HCT116 (cell line): Measurements from ENCODE around the gene SLC38A3. TPM values are rescaled to one million over a fixed set of nuclear protein-coding genes. Genes with fewer than 3 reads are reported as not detected.

ENCODE experiments used
- ATAC-seq: fragments of 200-7000 bp; cut with Tn5 transposase; 2 replicates; pipeline ENCODE4 v1.9.1; 2020; ENCODE audit warnings: mild to moderate bottlenecking, moderate library complexity
- BruUV-seq: library from RNA; stranded (reverse); fragments of 400-500 nt; replicated peaks from 2 replicates; lab custom pipeline; 2021; lab: Mats Ljungman, UMichigan
- CTCF ChIA-PET: fragments of 300-600 bp; sonication (Branson Sonifier 250); formaldehyde crosslinking; loops from one replicate; lab custom pipeline; 2021; ENCODE audit warnings: antibody characterized with exemption; lab: Charles Lee
- POLR2A ChIA-PET: fragments of 300-600, 350-600 bp; sonication (Branson Sonifier 250); formaldehyde crosslinking; loops from one replicate; lab custom pipeline; 2021; ENCODE audit warnings: antibody characterized with exemption; lab: Charles Lee
- RAD21 ChIA-PET, 2 experiments: fragments of 300-600 bp; sonication (Branson Sonifier 250); formaldehyde crosslinking; loops; one replicate each; lab custom pipeline; 2023; ENCODE audit warnings: low total read pairs in 2 of 2; ENCODE audit not compliant: uncharacterized antibody in 2 of 2, unreplicated experiment in 2 of 2, low non-redundant PET in 1 of 2; lab: Charles Lee
- DNase-seq: peaks from one replicate; pipeline ENCODE4 v3.0.0-alpha.2; 2010; ENCODE audit warnings: low read depth, low spot score
- H2AFZ ChIP-seq: fragments of 200-600 bp; shearing (Covaris generic), sonication (generic); 2 replicates; pipeline ENCODE4 v1.6.1; 2017; ENCODE audit warnings: low read depth, mixed run types, mixed read lengths, antibody characterized with exemption, low read length; ENCODE audit not compliant: poor library complexity, severe bottlenecking
- H3K27ac ChIP-seq: 2 replicates; pipeline ENCODE4 v1.5.1; 2012; ENCODE audit warnings: low read depth, low read length
- H3K27me3 ChIP-seq: fragments of 200-600 bp; sonication (generic); 2 replicates; pipeline ENCODE4 v1.6.1; 2016; ENCODE audit warnings: mixed run types, low read length, mixed read lengths; ENCODE audit not compliant: insufficient read depth
- H3K36me3 ChIP-seq, 2 experiments: fragments of 200-500 bp in 1 of 2; fragments of 200-600 bp in 1 of 2; sonication (Bioruptor generic) in 1 of 2; sonication (generic) in 1 of 2; 2 replicates each; pipeline versions ENCODE4 v1.5.1 to v1.6.1; 2014 to 2016; ENCODE audit warnings: low read length in 2 of 2, inconsistent platforms in 1 of 2, mixed read lengths in 1 of 2, mixed run types in 1 of 2; ENCODE audit not compliant: insufficient read depth in 2 of 2, control insufficient read depth in 1 of 2
- H3K4me1 ChIP-seq, 2 experiments: fragments of 200-600 bp in 1 of 2; sonication (generic) in 1 of 2; 2 replicates each; pipeline versions ENCODE4 v1.5.1 to v1.6.1; 2012 to 2017; ENCODE audit warnings: low read length in 2 of 2, inconsistent platforms in 1 of 2, mild to moderate bottlenecking in 1 of 2, mixed read lengths in 1 of 2, mixed run types in 1 of 2, moderate library complexity in 1 of 2; ENCODE audit not compliant: insufficient read depth in 2 of 2, control insufficient read depth in 1 of 2
- H3K4me2 ChIP-seq: fragments of 200-600 bp; sonication (generic); 2 replicates; pipeline ENCODE4 v1.6.1; 2017; ENCODE audit warnings: mixed run types, low read length, mixed read lengths
- H3K4me3 ChIP-seq, 2 experiments: fragments of 200-600 bp in 1 of 2; sonication (generic) in 1 of 2; replicated peaks in 1 of 2; 2 replicates each; pipeline ENCODE4 v1.5.1; 2011 to 2016; ENCODE audit warnings: low read length in 2 of 2, control low read depth in 1 of 2, low read depth in 1 of 2, mild to moderate bottlenecking in 1 of 2, mixed read lengths in 1 of 2, mixed run types in 1 of 2
- H3K79me2 ChIP-seq: fragments of 200-600 bp; sonication (generic); 2 replicates; pipeline ENCODE4 v1.6.1; 2017; ENCODE audit warnings: mild to moderate bottlenecking, mixed run types, low read length, moderate library complexity, mixed read lengths; ENCODE audit not compliant: insufficient read depth
- H3K9ac ChIP-seq: fragments of 200-600 bp; sonication (generic); 2 replicates; pipeline ENCODE4 v1.6.1; 2016; ENCODE audit warnings: low read length, mixed read lengths
- H3K9me2 ChIP-seq: fragments of 200-600 bp; sonication (generic), shearing (Covaris generic); 2 replicates; pipeline ENCODE4 v1.6.1; 2017; ENCODE audit warnings: mixed run types, mild to moderate bottlenecking, moderate library complexity; ENCODE audit not compliant: insufficient read depth
- H3K9me3 ChIP-seq, 2 experiments: fragments of 200-500 bp in 1 of 2; fragments of 200-600 bp in 1 of 2; sonication (Bioruptor generic) in 1 of 2; sonication (generic) in 1 of 2; 2 replicates each; pipeline ENCODE4 v1.6.1; 2014 to 2017; ENCODE audit warnings: low read length in 2 of 2, mixed read lengths in 2 of 2, inconsistent platforms in 1 of 2, low read depth in 1 of 2, mild to moderate bottlenecking in 1 of 2, mixed run types in 1 of 2, moderate library complexity in 1 of 2; ENCODE audit not compliant: control insufficient read depth in 1 of 2, insufficient read depth in 1 of 2
- H4K20me1 ChIP-seq: fragments of 200-600 bp; sonication (generic), shearing (Covaris generic); 2 replicates; pipeline ENCODE4 v1.6.1; 2017; ENCODE audit warnings: mixed run types, mild to moderate bottlenecking, moderate library complexity; ENCODE audit not compliant: insufficient read depth
- CBX3 ChIP-seq: IDR thresholded peaks from 2 replicates; pipeline ENCODE4 v1.6.1; 2012; ENCODE audit warnings: low read depth
- CEBPB ChIP-seq: IDR thresholded peaks from 2 replicates; pipeline ENCODE4 v1.6.1; 2012; ENCODE audit warnings: low read depth
- EGR1 ChIP-seq: IDR thresholded peaks from 2 replicates; pipeline ENCODE4 v1.6.1; 2012; ENCODE audit warnings: low read depth
- ELF1 ChIP-seq: IDR thresholded peaks from 2 replicates; pipeline ENCODE4 v1.6.1; 2012; ENCODE audit warnings: low read depth, borderline replicate concordance
- EZH2 ChIP-seq: fragments of 200-600 bp; sonication (generic); IDR thresholded peaks from 2 replicates; pipeline ENCODE4 v1.6.1; 2017; ENCODE audit warnings: antibody characterized with exemption, mixed run types
- EZH2phosphoT487 ChIP-seq: fragments of 200-600 bp; IDR thresholded peaks from 2 replicates; pipeline ENCODE4 v1.6.1; 2018; ENCODE audit warnings: antibody characterized with exemption, borderline replicate concordance
- FOSL1 ChIP-seq: IDR thresholded peaks from 2 replicates; pipeline ENCODE4 v1.6.1; 2012; ENCODE audit warnings: low read depth
- JUND ChIP-seq: IDR thresholded peaks from 2 replicates; pipeline ENCODE4 v1.6.1; 2012
- POLR2A ChIP-seq: IDR thresholded peaks from 2 replicates; pipeline ENCODE4 v1.7.0; 2011; ENCODE audit warnings: borderline replicate concordance; ENCODE audit not compliant: insufficient read depth, insufficient read length; ENCODE audit errors: extremely low read depth
- RAD21 ChIP-seq: IDR thresholded peaks from 2 replicates; pipeline ENCODE4 v1.6.1; 2012; ENCODE audit warnings: low read depth, mild to moderate bottlenecking
- SP1 ChIP-seq: IDR thresholded peaks from 2 replicates; pipeline ENCODE4 v1.6.1; 2012; ENCODE audit warnings: low read depth
- SRF ChIP-seq: IDR thresholded peaks from 2 replicates; pipeline ENCODE4 v1.6.1; 2012; ENCODE audit warnings: low read depth
- TCF7L2 ChIP-seq: IDR thresholded peaks from 2 replicates; pipeline ENCODE4 v1.7.0; 2011; ENCODE audit warnings: borderline replicate concordance, inconsistent platforms; ENCODE audit not compliant: insufficient read depth, insufficient read length; ENCODE audit errors: extremely low read depth
- YY1 ChIP-seq: IDR thresholded peaks from 2 replicates; pipeline ENCODE4 v1.6.1; 2011; ENCODE audit warnings: low read length, low read depth, moderate library complexity, mild to moderate bottlenecking; ENCODE audit not compliant: insufficient replicate concordance; ENCODE audit errors: extremely low read depth
- ZNF274 ChIP-seq: fragments of 200-500 bp; sonication (Bioruptor generic); IDR thresholded peaks from 2 replicates; pipeline ENCODE4 v1.6.1; 2014; ENCODE audit warnings: mild to moderate bottlenecking, low read depth, low read length, inconsistent platforms
- intact Hi-C: fragments of 100-400 bp; cut with micrococcal nuclease; formaldehyde crosslinking; loops from 2 replicates; pipeline ENCODE4 v1.10.0; 2022
- total RNA-seq: library from RNA; stranded (reverse); gene quantifications from one replicate; pipeline ENCODE4 v1.2.1, GENCODE V29; 2021; ENCODE audit not compliant: unreplicated experiment
- TF ChIP-seq, protein P1 (sequence below): IDR thresholded peaks from 2 replicates; pipeline ENCODE4 v1.6.1; 2011; ENCODE audit warnings: mild to moderate bottlenecking, low read length, moderate library complexity; ENCODE audit not compliant: insufficient replicate concordance; ENCODE audit errors: extremely low read depth
- TF ChIP-seq, protein P2 (sequence below): IDR thresholded peaks from 2 replicates; pipeline ENCODE4 v1.6.1; 2012
- TF ChIP-seq, protein P3 (sequence below): IDR thresholded peaks from 2 replicates; pipeline ENCODE4 v1.6.1; 2012
- TF ChIP-seq, protein P4 (sequence below): IDR thresholded peaks from 2 replicates; pipeline ENCODE4 v1.6.1; 2012; ENCODE audit warnings: low read depth

The SLC38A3 gene
- total RNA-seq, 1 experiment from 2014 or later, result 3.1 TPM

DNA sequence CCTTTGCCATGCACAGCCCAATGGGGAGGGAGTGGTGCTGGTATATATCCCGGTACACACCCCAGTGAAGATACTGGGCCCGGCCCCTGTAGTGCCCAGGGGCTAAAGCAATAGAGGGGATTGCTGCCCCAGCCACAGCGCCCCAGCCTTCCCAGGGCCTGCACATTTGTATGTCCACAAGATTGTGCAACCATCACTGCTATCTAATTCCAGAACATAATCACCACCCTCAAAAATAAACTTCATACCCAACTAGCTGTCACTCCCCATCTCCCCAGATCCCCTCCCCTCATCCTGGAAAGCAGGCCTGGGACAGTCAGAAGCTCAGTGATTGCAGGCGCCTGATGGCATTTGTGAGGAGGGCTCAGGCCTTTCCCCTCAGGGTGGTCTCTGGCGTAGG lies 44.4 kb downstream of the SLC38A3 start:
- ATAC-seq, result no peak
- no TSS peak for BruUV-seq
- Histone ChIP-seq H2AFZ (no peak overlapping the region), H3K27me3 (no peaks in the 10 kb centered on the region), H3K9me3 (no peaks in the 10 kb centered on the region), H3K9ac (peak overlapping the region; percentile 20; the same call in 1 of the 2 replicates), H3K4me1 (peaks cover 36 to 92% of the 10 kb centered on the region in 2 experiments), H3K36me3 (peaks cover 0 to 3% of the 10 kb centered on the region in 2 experiments; a peak in 2 of 4 replicates), H3K9me2 (no peaks in the 10 kb centered on the region)
- POLR2A ChIA-PET, result interaction anchor here (1.1 to 3.0 kb wide), 2 partner anchors 10 to 14 kb away, joined by 3 to 12 read pairs; partner anchors contain the start of gene GNAI2
- TF ChIP-seq CBX3, result no peak
- TF ChIP-seq, protein P1, sequence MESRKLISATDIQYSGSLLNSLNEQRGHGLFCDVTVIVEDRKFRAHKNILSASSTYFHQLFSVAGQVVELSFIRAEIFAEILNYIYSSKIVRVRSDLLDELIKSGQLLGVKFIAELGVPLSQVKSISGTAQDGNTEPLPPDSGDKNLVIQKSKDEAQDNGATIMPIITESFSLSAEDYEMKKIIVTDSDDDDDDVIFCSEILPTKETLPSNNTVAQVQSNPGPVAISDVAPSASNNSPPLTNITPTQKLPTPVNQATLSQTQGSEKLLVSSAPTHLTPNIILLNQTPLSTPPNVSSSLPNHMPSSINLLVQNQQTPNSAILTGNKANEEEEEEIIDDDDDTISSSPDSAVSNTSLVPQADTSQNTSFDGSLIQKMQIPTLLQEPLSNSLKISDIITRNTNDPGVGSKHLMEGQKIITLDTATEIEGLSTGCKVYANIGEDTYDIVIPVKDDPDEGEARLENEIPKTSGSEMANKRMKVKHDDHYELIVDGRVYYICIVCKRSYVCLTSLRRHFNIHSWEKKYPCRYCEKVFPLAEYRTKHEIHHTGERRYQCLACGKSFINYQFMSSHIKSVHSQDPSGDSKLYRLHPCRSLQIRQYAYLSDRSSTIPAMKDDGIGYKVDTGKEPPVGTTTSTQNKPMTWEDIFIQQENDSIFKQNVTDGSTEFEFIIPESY, result no peak
- TF ChIP-seq, protein P2, sequence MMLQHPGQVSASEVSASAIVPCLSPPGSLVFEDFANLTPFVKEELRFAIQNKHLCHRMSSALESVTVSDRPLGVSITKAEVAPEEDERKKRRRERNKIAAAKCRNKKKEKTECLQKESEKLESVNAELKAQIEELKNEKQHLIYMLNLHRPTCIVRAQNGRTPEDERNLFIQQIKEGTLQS, result no peak
- TF ChIP-seq, protein P3, sequence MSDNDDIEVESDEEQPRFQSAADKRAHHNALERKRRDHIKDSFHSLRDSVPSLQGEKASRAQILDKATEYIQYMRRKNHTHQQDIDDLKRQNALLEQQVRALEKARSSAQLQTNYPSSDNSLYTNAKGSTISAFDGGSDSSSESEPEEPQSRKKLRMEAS, result no peak
- no peak for TF ChIP-seq TCF7L2
- TF ChIP-seq YY1, result no peak
- TF ChIP-seq, protein P4, sequence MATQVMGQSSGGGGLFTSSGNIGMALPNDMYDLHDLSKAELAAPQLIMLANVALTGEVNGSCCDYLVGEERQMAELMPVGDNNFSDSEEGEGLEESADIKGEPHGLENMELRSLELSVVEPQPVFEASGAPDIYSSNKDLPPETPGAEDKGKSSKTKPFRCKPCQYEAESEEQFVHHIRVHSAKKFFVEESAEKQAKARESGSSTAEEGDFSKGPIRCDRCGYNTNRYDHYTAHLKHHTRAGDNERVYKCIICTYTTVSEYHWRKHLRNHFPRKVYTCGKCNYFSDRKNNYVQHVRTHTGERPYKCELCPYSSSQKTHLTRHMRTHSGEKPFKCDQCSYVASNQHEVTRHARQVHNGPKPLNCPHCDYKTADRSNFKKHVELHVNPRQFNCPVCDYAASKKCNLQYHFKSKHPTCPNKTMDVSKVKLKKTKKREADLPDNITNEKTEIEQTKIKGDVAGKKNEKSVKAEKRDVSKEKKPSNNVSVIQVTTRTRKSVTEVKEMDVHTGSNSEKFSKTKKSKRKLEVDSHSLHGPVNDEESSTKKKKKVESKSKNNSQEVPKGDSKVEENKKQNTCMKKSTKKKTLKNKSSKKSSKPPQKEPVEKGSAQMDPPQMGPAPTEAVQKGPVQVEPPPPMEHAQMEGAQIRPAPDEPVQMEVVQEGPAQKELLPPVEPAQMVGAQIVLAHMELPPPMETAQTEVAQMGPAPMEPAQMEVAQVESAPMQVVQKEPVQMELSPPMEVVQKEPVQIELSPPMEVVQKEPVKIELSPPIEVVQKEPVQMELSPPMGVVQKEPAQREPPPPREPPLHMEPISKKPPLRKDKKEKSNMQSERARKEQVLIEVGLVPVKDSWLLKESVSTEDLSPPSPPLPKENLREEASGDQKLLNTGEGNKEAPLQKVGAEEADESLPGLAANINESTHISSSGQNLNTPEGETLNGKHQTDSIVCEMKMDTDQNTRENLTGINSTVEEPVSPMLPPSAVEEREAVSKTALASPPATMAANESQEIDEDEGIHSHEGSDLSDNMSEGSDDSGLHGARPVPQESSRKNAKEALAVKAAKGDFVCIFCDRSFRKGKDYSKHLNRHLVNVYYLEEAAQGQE, result no peak
- no peak for TF ChIP-seq ZNF274
- TF ChIP-seq SRF, result no peak
- no peak for TF ChIP-seq ELF1
- no peak for TF ChIP-seq CEBPB
- TF ChIP-seq RAD21, result no peak
- TF ChIP-seq EGR1, result no peak
- no peak for TF ChIP-seq POLR2A
- TF ChIP-seq EZH2, result no peak
- TF ChIP-seq SP1, result no peak
- TF ChIP-seq FOSL1, result no peak
- TF ChIP-seq EZH2phosphoT487, result no peak
- TF ChIP-seq JUND, result no peak
- TF ChIP-seq, all 23 proteins: peak for 0
- Histone ChIP-seq H3K4me3 (no peak overlapping the region), H3K79me2 (peaks cover 75% of the 10 kb centered on the region), H3K4me2 (peak overlapping the region; percentile 93; the same call in 1 of the 2 replicates), H4K20me1 (no peaks in the 10 kb centered on the region), H3K27ac (no peak overlapping the region)
- intact Hi-C loops, result no loop called here
- ChIA-PET RAD21 (no interaction called here), CTCF (interaction anchor here (4.7 kb wide), 1 partner anchor 10 kb away, joined by 46 read pairs; no protein-coding TSS in a partner anchor)
- DNase-seq, result no peak
